Muscle layer of duodenum (tissue), 2 donors: ENCODE data around the gene ZNF175.

Source experiments
- H3K27ac ChIP-seq: one replicate; pipeline ENCODE4 v1.7.0; 2013; ENCODE audit warnings: mild to moderate bottlenecking, low read length
- H3K27me3 ChIP-seq: one replicate; pipeline ENCODE4 v1.7.0; 2013; ENCODE audit warnings: low read depth, mild to moderate bottlenecking, control low read depth, low read length
- H3K36me3 ChIP-seq, 2 donors: one replicate each; pipeline ENCODE4 v1.7.0; 2013; ENCODE audit warnings: low read length in 2 of 2, control low read depth in 1 of 2, mild to moderate bottlenecking in 1 of 2; ENCODE audit not compliant: insufficient read depth in 2 of 2, control insufficient read depth in 1 of 2
- H3K4me1 ChIP-seq, 2 donors: one replicate each; pipeline ENCODE4 v1.7.0; 2013; ENCODE audit warnings: low read length in 2 of 2, mild to moderate bottlenecking in 2 of 2, control low read depth in 1 of 2, moderate library complexity in 1 of 2; ENCODE audit not compliant: insufficient read depth in 2 of 2, control insufficient read depth in 1 of 2
- H3K4me3 ChIP-seq, 2 donors: one replicate each; pipeline ENCODE4 v1.7.0; 2013; ENCODE audit warnings: low read length in 2 of 2, low read depth in 1 of 2, mild to moderate bottlenecking in 1 of 2
- H3K9me3 ChIP-seq, 2 donors: one replicate each; pipeline ENCODE4 v1.7.0; 2013; ENCODE audit warnings: low read length in 2 of 2, control low read depth in 1 of 2, mild to moderate bottlenecking in 1 of 2; ENCODE audit not compliant: control insufficient read depth in 1 of 2
- donor health status: healthy.

ZNF175 gene

DNA sequence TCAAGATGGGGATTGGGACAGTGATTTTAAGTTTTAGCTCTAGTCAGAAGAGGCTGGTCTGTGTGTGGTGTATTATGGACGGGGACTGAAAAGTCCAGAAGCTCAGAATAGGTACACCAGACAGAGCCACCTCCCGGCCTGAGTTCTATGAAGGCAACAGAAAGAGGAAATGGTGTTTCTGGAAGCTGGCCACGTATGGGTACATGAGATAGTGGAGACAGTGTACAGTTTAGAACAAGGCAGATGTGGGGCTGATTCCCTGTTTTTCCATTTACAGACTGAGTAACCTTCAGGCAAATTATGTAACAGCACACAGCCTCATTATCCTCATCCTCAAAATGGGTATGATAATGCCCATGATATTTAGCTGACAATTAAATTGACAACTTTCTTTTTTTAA, 1.3 kb downstream of the ZNF175 start:
- peaks cover 0 to 16% of the 10 kb centered on the region in 2 donors for H3K4me1 ChIP-seq
- no peaks in the 10 kb centered on the region for H3K9me3 ChIP-seq
- no peak overlapping the region for H3K27ac ChIP-seq
- H3K27me3 ChIP-seq: peaks cover 6% of the 10 kb centered on the region
- peak overlapping the region; percentile 81 to 93 for H3K4me3 ChIP-seq
- peaks cover 10 to 23% of the 10 kb centered on the region in 2 donors for H3K36me3 ChIP-seq

DNA sequence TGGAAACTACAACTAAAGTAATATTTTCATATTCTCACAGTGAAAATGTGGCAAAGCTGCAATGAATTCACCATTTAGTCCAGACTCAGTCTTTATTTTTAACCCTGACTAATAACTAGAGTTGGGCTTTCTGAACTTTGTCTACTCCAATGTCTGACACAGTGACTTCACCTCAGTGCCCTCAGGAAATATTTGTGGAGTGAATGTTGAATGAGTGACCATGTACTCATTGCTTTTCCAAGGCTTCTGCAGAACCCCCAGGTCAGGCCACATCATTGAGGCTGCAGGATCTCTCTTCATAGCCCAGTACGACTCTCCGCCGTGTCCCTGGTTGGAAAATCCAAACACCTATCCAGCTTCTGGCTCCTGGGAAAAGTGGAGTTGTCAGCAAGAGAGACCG, 1.8 kb downstream of the ZNF175 start:
- Histone ChIP-seq H3K4me1 (peaks cover 0 to 16% of the 10 kb centered on the region in 2 donors), H3K36me3 (peaks cover 10 to 23% of the 10 kb centered on the region in 2 donors), H3K4me3 (peak overlapping the region in 1 of 2 donors; percentile 93), H3K27ac (no peak overlapping the region), H3K9me3 (no peaks in the 10 kb centered on the region), H3K27me3 (peaks cover 3% of the 10 kb centered on the region)

DNA sequence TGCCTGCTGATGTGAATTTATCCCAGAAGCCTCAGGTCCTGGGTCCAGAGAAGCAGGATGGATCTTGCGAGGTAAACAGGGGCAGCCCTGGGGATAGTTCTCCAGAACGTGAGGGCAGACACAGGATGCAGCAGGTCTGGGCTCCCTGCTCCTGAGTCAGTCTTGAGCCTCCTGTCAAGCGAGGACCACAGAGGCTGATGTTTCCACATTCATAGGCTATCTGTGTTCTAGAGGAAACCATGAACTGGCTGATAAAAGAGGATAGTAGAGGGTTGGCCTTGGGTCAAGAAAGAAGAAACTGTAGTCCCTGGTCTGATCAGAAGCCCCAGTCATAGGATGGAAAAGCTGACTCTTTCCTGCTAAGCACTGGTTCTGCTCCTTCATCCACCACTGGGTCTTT, 2.2 kb downstream of the ZNF175 start:
- no peak overlapping the region for H3K27ac ChIP-seq
- no peak overlapping the region for H3K4me3 ChIP-seq
- no peaks in the 10 kb centered on the region for H3K27me3 ChIP-seq
- H3K4me1 ChIP-seq: peaks cover 0 to 16% of the 10 kb centered on the region in 2 donors
- H3K36me3 ChIP-seq: peaks cover 10 to 24% of the 10 kb centered on the region in 2 donors
- no peaks in the 10 kb centered on the region for H3K9me3 ChIP-seq

DNA sequence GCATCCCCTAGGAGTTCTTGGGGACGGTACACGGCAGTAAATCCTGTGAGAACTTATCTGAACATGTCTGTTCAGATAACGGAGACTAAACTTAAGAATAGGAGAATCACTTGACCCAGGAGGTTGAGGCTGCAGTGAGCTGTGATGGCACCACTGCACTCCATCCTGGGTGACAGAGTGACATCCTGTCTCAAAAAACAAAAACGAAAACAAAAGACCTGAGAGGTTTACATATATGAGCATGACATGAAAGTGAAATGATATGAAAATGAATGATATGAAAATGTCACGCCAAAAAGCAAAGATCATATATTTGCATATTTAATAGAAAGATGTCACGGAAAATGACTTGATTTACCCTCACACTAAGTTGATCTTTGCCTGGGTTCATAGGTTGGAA, 5.8 kb downstream of the ZNF175 start:
- no peak overlapping the region for H3K4me3 ChIP-seq
- peaks cover 0 to 13% of the 10 kb centered on the region in 2 donors for H3K4me1 ChIP-seq
- H3K9me3 ChIP-seq: no peaks in the 10 kb centered on the region
- H3K36me3 ChIP-seq: peaks cover 17 to 47% of the 10 kb centered on the region in 2 donors
- H3K27ac ChIP-seq: no peak overlapping the region
- H3K27me3 ChIP-seq: no peaks in the 10 kb centered on the region

DNA sequence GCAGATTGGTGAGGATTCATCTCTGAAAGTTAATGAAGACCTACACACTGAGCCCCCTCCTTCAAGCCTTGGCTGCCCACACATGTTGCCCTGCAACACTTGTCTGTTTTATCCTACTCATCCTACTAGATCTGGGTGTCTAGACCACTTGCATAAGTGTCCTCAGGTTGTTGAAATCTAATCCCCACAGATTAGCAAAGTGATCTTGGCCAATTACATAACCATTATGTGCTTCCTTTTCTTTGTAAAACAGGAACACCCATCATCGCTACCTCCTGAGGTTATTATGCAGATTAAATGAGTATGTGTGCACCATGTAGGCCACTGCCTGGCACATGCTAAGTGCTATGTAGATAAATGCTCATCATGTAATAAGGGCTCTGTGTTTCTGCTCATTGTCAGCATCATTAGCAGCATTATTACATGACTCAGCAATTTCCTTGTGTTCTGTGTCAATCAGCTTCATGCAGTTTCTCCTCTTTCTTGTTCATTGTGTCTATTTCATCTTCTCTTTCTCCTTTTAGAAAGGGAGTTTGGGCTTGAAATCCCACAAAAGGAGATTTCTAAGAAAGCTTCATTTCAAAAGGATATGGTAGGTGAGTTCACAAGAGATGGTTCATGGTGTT, 15.1 kb downstream of the ZNF175 start:
- H3K27ac ChIP-seq: no peak overlapping the region
- H3K4me3 ChIP-seq: no peak overlapping the region
- H3K27me3 ChIP-seq: no peaks in the 10 kb centered on the region
- peaks cover 19% of the 10 kb centered on the region in 2 donors for H3K9me3 ChIP-seq
- peaks cover 38 to 67% of the 10 kb centered on the region in 2 donors for H3K36me3 ChIP-seq
- no peaks in the 10 kb centered on the region for H3K4me1 ChIP-seq

DNA sequence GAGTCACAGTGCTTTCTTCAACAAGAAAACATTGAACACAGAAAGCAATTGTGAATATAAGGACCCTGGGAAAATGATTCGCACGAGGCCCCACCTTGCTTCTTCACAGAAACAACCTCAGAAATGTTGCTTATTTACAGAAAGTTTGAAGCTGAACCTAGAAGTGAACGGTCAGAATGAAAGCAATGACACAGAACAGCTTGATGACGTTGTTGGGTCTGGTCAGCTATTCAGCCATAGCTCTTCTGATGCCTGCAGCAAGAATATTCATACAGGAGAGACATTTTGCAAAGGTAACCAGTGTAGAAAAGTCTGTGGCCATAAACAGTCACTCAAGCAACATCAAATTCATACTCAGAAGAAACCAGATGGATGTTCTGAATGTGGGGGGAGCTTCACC, 15.7 kb downstream of the ZNF175 start:
- peaks cover 19% of the 10 kb centered on the region in 2 donors for H3K9me3 ChIP-seq
- no peaks in the 10 kb centered on the region for H3K27me3 ChIP-seq
- H3K36me3 ChIP-seq: peaks cover 36 to 61% of the 10 kb centered on the region in 2 donors
- no peak overlapping the region for H3K27ac ChIP-seq
- peak overlapping the region in 1 of 2 donors; percentile 11 for H3K4me3 ChIP-seq
- no peaks in the 10 kb centered on the region for H3K4me1 ChIP-seq

DNA sequence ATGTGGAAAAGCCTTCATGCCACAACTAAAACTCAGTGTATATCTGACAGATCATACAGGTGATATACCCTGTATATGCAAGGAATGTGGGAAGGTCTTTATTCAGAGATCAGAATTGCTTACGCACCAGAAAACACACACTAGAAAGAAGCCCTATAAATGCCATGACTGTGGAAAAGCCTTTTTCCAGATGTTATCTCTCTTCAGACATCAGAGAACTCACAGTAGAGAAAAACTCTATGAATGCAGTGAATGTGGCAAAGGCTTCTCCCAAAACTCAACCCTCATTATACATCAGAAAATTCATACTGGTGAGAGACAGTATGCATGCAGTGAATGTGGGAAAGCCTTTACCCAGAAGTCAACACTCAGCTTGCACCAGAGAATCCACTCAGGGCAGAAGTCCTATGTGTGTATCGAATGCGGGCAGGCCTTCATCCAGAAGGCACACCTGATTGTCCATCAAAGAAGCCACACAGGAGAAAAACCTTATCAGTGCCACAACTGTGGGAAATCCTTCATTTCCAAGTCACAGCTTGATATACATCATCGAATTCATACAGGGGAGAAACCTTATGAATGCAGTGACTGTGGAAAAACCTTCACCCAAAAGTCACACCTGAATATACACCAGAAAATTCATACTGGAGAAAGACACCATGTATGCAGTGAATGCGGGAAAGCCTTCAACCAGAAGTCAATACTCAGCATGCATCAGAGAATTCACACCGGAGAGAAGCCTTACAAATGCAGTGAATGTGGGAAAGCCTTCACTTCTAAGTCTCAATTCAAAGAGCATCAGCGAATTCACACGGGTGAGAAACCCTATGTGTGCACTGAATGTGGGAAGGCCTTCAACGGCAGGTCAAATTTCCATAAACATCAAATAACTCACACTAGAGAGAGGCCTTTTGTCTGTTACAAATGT, 16.4 kb downstream of the ZNF175 start:
- Histone ChIP-seq H3K27ac (no peak overlapping the region), H3K27me3 (no peaks in the 10 kb centered on the region), H3K36me3 (peaks cover 33 to 54% of the 10 kb centered on the region in 2 donors), H3K9me3 (peaks cover 19% of the 10 kb centered on the region in 2 donors), H3K4me3 (peak overlapping the region in 1 of 2 donors; percentile 11), H3K4me1 (no peaks in the 10 kb centered on the region)

DNA sequence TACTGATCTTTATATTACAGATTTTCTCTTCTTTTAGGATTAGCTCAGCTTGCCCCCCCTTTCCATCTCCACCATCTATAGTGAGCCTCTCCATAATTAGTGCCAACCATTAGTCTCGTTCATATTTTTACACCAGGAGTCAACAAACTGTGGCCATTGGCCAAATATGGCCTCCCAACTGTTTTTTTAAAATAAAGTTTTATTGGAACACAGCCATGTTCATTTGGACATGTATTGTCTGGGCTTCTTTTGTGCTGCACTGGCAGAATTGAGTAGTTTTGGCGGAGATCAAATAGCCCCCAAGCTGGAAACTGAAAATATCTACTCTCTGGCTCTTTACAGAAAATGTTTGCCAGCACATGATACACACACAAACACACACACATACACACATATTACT, 18.4 kb downstream of the ZNF175 start:
- Histone ChIP-seq H3K36me3 (peaks cover 21 to 34% of the 10 kb centered on the region in 2 donors), H3K4me1 (peaks cover 7 to 10% of the 10 kb centered on the region in 2 donors), H3K4me3 (no peak overlapping the region), H3K27me3 (no peaks in the 10 kb centered on the region), H3K27ac (no peak overlapping the region), H3K9me3 (peaks cover 19% of the 10 kb centered on the region in 2 donors)

DNA sequence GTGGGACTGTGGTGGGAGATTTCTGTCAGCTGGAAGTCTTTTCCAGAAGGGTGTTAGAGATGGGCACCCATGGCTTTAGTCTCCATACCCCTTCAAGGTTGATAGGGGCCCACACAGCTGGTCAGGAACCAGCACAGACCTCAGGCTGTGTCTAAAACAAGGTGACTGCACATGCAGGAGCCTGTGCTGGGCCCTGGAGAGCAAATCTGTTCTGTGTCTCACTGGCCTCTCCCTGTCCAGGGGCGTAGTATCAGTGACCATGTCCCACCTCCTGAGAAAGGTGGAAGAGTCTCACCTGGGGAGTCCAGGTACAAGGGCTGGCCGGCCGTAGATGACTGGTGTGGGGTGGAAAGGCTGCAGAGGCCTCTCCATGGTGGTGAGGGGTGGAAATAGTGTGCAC, 19.4 kb downstream of the ZNF175 start:
- Histone ChIP-seq H3K27me3 (no peaks in the 10 kb centered on the region), H3K36me3 (peaks cover 21 to 26% of the 10 kb centered on the region in 2 donors), H3K4me3 (no peak overlapping the region), H3K27ac (no peak overlapping the region), H3K4me1 (peaks cover 7 to 15% of the 10 kb centered on the region in 2 donors), H3K9me3 (peaks cover 19% of the 10 kb centered on the region in 2 donors)

DNA sequence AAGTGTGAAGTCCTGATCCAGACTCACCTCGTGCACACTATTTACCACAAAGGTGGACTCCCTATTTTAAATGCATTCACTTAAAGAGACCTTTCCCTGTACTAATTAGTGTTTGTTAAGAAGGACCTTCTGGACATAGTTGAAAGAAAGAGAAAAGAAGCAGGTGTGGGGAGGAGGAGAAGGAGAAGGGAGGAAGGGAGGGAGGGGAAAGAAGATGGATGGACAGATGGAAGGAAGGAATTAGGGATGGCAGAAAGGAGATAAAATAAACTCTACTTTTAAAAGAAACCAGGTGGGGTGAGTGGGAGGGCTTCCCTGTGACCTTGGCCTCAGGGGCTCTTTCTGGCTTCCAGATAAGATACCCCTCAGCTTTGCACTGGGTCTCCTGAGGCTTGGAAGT, 21.4 kb downstream of the ZNF175 start:
- H3K4me1 ChIP-seq: peaks cover 7 to 15% of the 10 kb centered on the region in 2 donors
- no peak overlapping the region for H3K27ac ChIP-seq
- H3K36me3 ChIP-seq: peaks cover 5 to 9% of the 10 kb centered on the region in 2 donors
- no peaks in the 10 kb centered on the region for H3K27me3 ChIP-seq
- H3K4me3 ChIP-seq: no peak overlapping the region
- peaks cover 5 to 7% of the 10 kb centered on the region in 2 donors for H3K9me3 ChIP-seq

DNA sequence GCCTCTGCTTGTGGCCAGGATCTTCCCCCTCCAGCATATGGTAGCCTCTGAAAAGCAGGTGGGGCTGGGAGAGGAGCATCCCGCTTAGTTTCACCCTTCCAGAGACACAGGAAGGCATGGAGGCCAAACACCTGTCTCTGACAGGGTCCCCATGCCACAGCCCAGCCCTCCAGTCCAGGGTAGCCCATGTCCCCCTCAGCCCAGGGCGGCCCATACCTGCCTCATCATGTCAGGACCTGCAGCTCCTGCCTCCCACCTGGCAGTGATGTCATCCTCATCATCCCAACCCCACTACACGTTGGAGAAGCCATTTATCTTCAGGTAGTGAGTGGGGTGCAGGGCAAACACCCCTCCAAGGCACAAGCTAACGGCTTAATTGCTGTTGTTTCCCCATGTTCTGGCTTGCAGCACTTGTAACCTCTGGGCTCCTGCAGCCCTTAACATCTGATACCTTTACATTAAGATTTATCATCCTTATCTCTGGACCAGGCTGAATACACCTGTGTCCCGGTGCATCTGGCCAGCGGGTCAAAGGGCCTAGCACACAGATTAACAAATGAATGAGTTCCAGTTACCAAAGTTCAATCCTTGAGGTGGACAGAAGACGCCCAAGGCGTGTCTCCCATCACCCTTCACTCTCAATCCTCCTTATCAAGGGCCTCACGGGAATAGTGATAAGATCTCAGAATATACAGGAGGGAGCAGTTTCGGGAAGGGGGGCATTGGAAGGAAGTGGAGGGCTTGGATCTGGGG, 22.2 kb downstream of the ZNF175 start:
- Histone ChIP-seq H3K9me3 (no peaks in the 10 kb centered on the region), H3K27me3 (no peaks in the 10 kb centered on the region), H3K4me1 (peaks cover 7 to 15% of the 10 kb centered on the region in 2 donors), H3K36me3 (peaks cover 0 to under 1% of the 10 kb centered on the region in 2 donors), H3K27ac (no peak overlapping the region), H3K4me3 (peak overlapping the region; percentile 85 to 91)
